GM19324 (cell line): ENCODE data around the gene FAM156A.
"Not testable (repeated sequence)": the region's sequence is repeated elsewhere in the genome, so short reads cannot be mapped to it uniquely, and the experiment has no call there.

ENCODE experiments used
- ATAC-seq: cut with Tn5 transposase; IDR thresholded peaks from one replicate; pipeline ENCODE4 v1.9.1; 2021; ENCODE audit warnings: mild to moderate bottlenecking, moderate library complexity; ENCODE audit not compliant: unreplicated experiment, low FRiP score

FAM156A gene

GRCh38 chrX:52907137-52907536 lies 51.2 kb downstream of the FAM156A start:
- not testable (repeated sequence) for ATAC-seq

GRCh38 chrX:52906072-52906471 lies 52.2 kb downstream of the FAM156A start:
- not testable (repeated sequence) for ATAC-seq

- not testable (repeated sequence) for ATAC-seq
Measured at GRCh38 chrX:52905531-52905930, 52.8 kb downstream of the FAM156A start.
